Sigmoid colon (tissue), 4 donors: ENCODE results near the gene LRRC55.

ENCODE experiments used
- EP300 ChIP-seq, 4 donors: sonication (generic); formaldehyde crosslinking; IDR thresholded peaks; one replicate each; pipeline ENCODE4 v1.6.1; 2017; ENCODE audit warnings: antibody characterized with exemption in 4 of 4
- POLR2A ChIP-seq, 2 donors: fragments of 450-650 bp; IDR thresholded peaks; one replicate each; pipeline ENCODE4 v1.6.1; 2016; ENCODE audit warnings: antibody characterized with exemption in 2 of 2, mild to moderate bottlenecking in 2 of 2, moderate library complexity in 2 of 2
- TF ChIP-seq, protein P1 (sequence below), 4 experiments: fragments of 450-650 bp in 3 of 4; fragments of 200-600 bp in 1 of 4; IDR thresholded peaks; one replicate each; pipeline ENCODE4 v1.5.1; 2016 to 2019; ENCODE audit warnings: antibody characterized with exemption in 4 of 4, mild to moderate bottlenecking in 3 of 4, moderate library complexity in 2 of 4

DNA sequence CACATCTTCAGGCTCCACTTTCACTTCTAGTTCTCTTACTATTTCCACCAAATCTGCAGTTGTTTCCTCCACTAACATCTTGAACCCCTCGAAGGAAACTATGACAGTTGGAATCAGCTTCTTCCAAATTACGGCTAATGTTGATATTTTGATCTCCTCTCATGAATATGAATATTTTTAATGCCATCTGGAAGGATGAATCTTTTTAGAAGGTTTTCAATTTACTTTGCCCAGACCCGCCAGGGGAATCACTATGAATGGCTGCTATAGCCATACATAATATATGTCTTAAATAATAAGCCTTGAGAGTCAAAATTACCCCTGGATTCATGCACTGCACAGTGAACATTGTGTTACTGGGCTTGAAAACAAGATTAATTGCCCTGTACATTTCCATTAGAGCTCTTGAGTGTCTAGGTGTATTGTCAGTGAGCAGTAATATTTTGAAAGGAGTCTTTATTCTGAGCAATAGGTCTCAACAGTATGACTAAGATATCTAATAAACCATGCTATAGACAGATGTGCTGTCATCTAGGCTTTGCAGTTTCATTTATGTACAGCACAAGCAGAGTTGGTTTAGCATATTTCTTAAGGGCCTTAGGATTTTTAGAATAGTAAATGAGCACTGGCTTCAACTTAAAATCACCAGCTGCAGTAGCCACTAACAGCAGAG is 48.3 kb upstream of the LRRC55 start:
- TF ChIP-seq, protein P1, sequence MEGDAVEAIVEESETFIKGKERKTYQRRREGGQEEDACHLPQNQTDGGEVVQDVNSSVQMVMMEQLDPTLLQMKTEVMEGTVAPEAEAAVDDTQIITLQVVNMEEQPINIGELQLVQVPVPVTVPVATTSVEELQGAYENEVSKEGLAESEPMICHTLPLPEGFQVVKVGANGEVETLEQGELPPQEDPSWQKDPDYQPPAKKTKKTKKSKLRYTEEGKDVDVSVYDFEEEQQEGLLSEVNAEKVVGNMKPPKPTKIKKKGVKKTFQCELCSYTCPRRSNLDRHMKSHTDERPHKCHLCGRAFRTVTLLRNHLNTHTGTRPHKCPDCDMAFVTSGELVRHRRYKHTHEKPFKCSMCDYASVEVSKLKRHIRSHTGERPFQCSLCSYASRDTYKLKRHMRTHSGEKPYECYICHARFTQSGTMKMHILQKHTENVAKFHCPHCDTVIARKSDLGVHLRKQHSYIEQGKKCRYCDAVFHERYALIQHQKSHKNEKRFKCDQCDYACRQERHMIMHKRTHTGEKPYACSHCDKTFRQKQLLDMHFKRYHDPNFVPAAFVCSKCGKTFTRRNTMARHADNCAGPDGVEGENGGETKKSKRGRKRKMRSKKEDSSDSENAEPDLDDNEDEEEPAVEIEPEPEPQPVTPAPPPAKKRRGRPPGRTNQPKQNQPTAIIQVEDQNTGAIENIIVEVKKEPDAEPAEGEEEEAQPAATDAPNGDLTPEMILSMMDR (IDR thresholded peaks at IDR 0.05), result no peak
- no peak for TF ChIP-seq EP300 (IDR thresholded peaks at IDR 0.05)
- TF ChIP-seq POLR2A (IDR thresholded peaks at IDR 0.05), result no peak
